Neural cell (in vitro differentiated cells): Measurements from ENCODE around the gene PGBD1. TPM values are rescaled to one million over a fixed set of nuclear protein-coding genes. Genes with fewer than 3 reads are reported as not detected.
A peak's percentile ranks its signal among the peaks of the same experiment; 100 is the strongest.

Experiments
- H2AFZ ChIP-seq: fragments of 200-600, 300-800 bp; sonication (generic), shearing (Covaris generic); 2 replicates; pipeline ENCODE4 v1.6.0; 2014; ENCODE audit warnings: low read depth, mild to moderate bottlenecking, antibody characterized with exemption, low read length, moderate library complexity
- H3F3A ChIP-seq: fragments of 200-600 bp; shearing (Covaris generic); 2 replicates; pipeline ENCODE4 v1.6.1; 2016; ENCODE audit warnings: mild to moderate bottlenecking, moderate library complexity, mixed read lengths, antibody characterized with exemption, low read length; ENCODE audit not compliant: insufficient read depth, poor library complexity, severe bottlenecking
- H3K27ac ChIP-seq: fragments of 200-600, 300-800 bp; sonication (generic), shearing (Covaris generic); 2 replicates; pipeline ENCODE4 v1.5.1; 2014; ENCODE audit warnings: mild to moderate bottlenecking, low read length, moderate library complexity
- H3K27me3 ChIP-seq: fragments of 300-800, 200-600 bp; sonication (generic), shearing (Covaris generic); 2 replicates; pipeline ENCODE4 v1.6.0; 2014; ENCODE audit warnings: mild to moderate bottlenecking, low read depth, low read length, moderate library complexity; ENCODE audit not compliant: insufficient read depth
- H3K36me3 ChIP-seq: fragments of 300-800, 200-600 bp; sonication (generic), shearing (Covaris generic); 2 replicates; pipeline ENCODE4 v1.5.1; 2014; ENCODE audit warnings: mild to moderate bottlenecking, antibody characterized with exemption, low read length, moderate library complexity; ENCODE audit not compliant: insufficient read depth
- H3K4me2 ChIP-seq: fragments of 300-800, 200-600 bp; sonication (generic), shearing (Covaris generic); 2 replicates; pipeline ENCODE4 v1.6.0; 2014; ENCODE audit warnings: mild to moderate bottlenecking, low read length
- H3K4me3 ChIP-seq: fragments of 300-800, 200-600 bp; sonication (generic), shearing (Covaris generic); 2 replicates; pipeline ENCODE4 v1.5.1; 2014; ENCODE audit warnings: mild to moderate bottlenecking, low read length, moderate library complexity
- H3K79me2 ChIP-seq: fragments of 200-600 bp; shearing (Covaris generic); replicated peaks from 2 replicates; pipeline ENCODE4 v1.6.0; 2014; ENCODE audit warnings: mild to moderate bottlenecking, low read length, moderate library complexity; ENCODE audit not compliant: insufficient read depth
- H3K9ac ChIP-seq: fragments of 300-800, 200-600 bp; sonication (generic), shearing (Covaris generic); 2 replicates; pipeline ENCODE4 v1.6.1; 2016; ENCODE audit warnings: mild to moderate bottlenecking, low read length, mixed read lengths
- H3K9me2 ChIP-seq: fragments of 200-600 bp; shearing (Covaris generic); 2 replicates; pipeline ENCODE4 v1.6.1; 2016; ENCODE audit warnings: mild to moderate bottlenecking, low read length, mixed read lengths; ENCODE audit not compliant: insufficient read depth
- H3K9me3 ChIP-seq: fragments of 200-600, 300-800 bp; sonication (generic), shearing (Covaris generic); 2 replicates; pipeline ENCODE4 v1.6.1; 2016; ENCODE audit warnings: mild to moderate bottlenecking, mixed run types, low read length, moderate library complexity, mixed read lengths
- H4K20me1 ChIP-seq: fragments of 200-600 bp; shearing (Covaris generic); 2 replicates; pipeline ENCODE4 v1.6.1; 2016; ENCODE audit warnings: mild to moderate bottlenecking, mixed run types; ENCODE audit not compliant: insufficient read depth
- EP300 ChIP-seq: fragments of 450-650 bp; conservative IDR thresholded peaks from 2 replicates; pipeline ENCODE4 v1.6.1; 2014; ENCODE audit warnings: antibody characterized with exemption, mild to moderate bottlenecking, moderate library complexity; ENCODE audit not compliant: poor library complexity, severe bottlenecking
- EZH2 ChIP-seq: fragments of 200-600, 300-800 bp; shearing (Covaris generic), sonication (generic); IDR thresholded peaks from 2 replicates; pipeline ENCODE4 v1.6.1; 2014; ENCODE audit warnings: antibody characterized with exemption, low read length, borderline replicate concordance, mild to moderate bottlenecking; ENCODE audit not compliant: insufficient read depth, poor library complexity, severe bottlenecking
- MXI1 ChIP-seq: fragments of 450-650 bp; conservative IDR thresholded peaks from 2 replicates; pipeline ENCODE4 v1.6.1; 2014; ENCODE audit warnings: antibody characterized with exemption, mild to moderate bottlenecking; ENCODE audit not compliant: poor library complexity, severe bottlenecking
- POLR2AphosphoS5 ChIP-seq: IDR thresholded peaks from 2 replicates; pipeline ENCODE4 v1.6.1; 2012
- RAD21 ChIP-seq: fragments of 450-650 bp; conservative IDR thresholded peaks from 2 replicates; pipeline ENCODE4 v1.6.1; 2014; ENCODE audit warnings: antibody characterized with exemption, mild to moderate bottlenecking, moderate library complexity
- SMC3 ChIP-seq: fragments of 450-650 bp; conservative IDR thresholded peaks from 2 replicates; pipeline ENCODE4 v1.6.1; 2014; ENCODE audit warnings: antibody characterized with exemption, mild to moderate bottlenecking, moderate library complexity; ENCODE audit not compliant: poor library complexity
- TAF1 ChIP-seq: IDR thresholded peaks from 2 replicates; pipeline ENCODE4 v1.6.1; 2012; ENCODE audit warnings: low read depth
- polyA plus RNA-seq: library from polyadenylated mRNA; depleted of rRNA; stranded (reverse); fragments of >200 nt; gene quantifications from 2 replicates; pipeline ENCODE4 v1.2.3, GENCODE V29; 2014
- TF ChIP-seq, protein P1 (sequence below): fragments of 450-650 bp; IDR thresholded peaks from 2 replicates; pipeline ENCODE4 v1.5.1; 2014; ENCODE audit warnings: antibody characterized with exemption, mild to moderate bottlenecking, moderate library complexity; ENCODE audit not compliant: poor library complexity, severe bottlenecking
- TF ChIP-seq, protein P2 (sequence below): IDR thresholded peaks from 2 replicates; pipeline ENCODE4 v1.6.1; 2012; ENCODE audit warnings: borderline replicate concordance

Gene PGBD1
- polyA plus RNA-seq, 1 donor from 2014 or later = 32.3 TPM

- peak overlapping the region; percentile 100 for H3K27ac ChIP-seq
- peak overlapping the region; percentile 97 for H3K9ac ChIP-seq
- no peak overlapping the region for H2AFZ ChIP-seq
These were observed 55.7 kb downstream of the PGBD1 start for GRCh38 chr6:28337121-28337520.

DNA sequence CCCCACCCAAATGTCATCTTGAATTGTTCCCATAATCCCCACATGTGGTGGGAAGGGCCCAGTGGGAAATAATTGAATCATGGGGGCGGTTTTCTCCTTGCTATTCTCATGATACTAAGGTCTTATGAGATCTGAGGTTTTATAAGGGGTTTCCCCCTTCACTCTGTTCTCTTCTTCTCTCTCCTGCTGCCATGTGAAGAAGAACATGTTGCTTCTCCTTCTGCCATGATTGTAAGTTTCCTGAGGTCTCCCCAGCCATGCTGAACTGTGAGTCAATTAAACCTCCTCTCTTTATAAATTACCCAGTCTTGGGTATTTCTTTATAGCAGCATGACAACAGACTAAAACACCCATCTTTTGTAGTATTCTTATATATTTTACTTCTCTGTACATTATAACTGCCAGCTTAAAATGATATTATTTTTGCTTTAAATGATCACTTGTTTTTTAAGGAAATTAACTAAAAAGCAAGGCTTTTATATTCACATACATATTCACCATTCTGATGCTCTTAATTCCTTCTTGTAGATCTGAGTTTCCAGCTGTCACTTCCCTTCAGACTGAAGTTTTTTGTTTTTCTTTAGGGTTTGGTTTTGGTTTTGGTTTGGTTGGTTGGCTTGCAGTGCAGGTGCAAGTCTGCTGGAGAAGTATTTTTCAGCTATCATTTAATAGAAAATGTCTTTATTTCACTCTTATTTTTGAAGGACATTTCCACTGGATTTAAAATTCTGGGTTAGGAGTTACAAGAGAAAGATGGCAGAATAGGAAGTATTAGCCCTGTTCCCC is 59.1 kb downstream of the PGBD1 start:
- Histone ChIP-seq H4K20me1 (no peaks in the 10 kb centered on the region), H3F3A (peaks cover 15% of the 10 kb centered on the region), H2AFZ (no peak overlapping the region), H3K9me3 (no peaks in the 10 kb centered on the region), H3K27ac (no peak overlapping the region), H3K4me2 (no peak overlapping the region), H3K9ac (no peak overlapping the region), H3K4me3 (no peak overlapping the region), H3K79me2 (peaks cover 13% of the 10 kb centered on the region), H3K9me2 (no peaks in the 10 kb centered on the region), H3K36me3 (no peaks in the 10 kb centered on the region), H3K27me3 (no peaks in the 10 kb centered on the region)
- TF ChIP-seq, protein P1, sequence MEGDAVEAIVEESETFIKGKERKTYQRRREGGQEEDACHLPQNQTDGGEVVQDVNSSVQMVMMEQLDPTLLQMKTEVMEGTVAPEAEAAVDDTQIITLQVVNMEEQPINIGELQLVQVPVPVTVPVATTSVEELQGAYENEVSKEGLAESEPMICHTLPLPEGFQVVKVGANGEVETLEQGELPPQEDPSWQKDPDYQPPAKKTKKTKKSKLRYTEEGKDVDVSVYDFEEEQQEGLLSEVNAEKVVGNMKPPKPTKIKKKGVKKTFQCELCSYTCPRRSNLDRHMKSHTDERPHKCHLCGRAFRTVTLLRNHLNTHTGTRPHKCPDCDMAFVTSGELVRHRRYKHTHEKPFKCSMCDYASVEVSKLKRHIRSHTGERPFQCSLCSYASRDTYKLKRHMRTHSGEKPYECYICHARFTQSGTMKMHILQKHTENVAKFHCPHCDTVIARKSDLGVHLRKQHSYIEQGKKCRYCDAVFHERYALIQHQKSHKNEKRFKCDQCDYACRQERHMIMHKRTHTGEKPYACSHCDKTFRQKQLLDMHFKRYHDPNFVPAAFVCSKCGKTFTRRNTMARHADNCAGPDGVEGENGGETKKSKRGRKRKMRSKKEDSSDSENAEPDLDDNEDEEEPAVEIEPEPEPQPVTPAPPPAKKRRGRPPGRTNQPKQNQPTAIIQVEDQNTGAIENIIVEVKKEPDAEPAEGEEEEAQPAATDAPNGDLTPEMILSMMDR = no peak
- TF ChIP-seq, protein P2, sequence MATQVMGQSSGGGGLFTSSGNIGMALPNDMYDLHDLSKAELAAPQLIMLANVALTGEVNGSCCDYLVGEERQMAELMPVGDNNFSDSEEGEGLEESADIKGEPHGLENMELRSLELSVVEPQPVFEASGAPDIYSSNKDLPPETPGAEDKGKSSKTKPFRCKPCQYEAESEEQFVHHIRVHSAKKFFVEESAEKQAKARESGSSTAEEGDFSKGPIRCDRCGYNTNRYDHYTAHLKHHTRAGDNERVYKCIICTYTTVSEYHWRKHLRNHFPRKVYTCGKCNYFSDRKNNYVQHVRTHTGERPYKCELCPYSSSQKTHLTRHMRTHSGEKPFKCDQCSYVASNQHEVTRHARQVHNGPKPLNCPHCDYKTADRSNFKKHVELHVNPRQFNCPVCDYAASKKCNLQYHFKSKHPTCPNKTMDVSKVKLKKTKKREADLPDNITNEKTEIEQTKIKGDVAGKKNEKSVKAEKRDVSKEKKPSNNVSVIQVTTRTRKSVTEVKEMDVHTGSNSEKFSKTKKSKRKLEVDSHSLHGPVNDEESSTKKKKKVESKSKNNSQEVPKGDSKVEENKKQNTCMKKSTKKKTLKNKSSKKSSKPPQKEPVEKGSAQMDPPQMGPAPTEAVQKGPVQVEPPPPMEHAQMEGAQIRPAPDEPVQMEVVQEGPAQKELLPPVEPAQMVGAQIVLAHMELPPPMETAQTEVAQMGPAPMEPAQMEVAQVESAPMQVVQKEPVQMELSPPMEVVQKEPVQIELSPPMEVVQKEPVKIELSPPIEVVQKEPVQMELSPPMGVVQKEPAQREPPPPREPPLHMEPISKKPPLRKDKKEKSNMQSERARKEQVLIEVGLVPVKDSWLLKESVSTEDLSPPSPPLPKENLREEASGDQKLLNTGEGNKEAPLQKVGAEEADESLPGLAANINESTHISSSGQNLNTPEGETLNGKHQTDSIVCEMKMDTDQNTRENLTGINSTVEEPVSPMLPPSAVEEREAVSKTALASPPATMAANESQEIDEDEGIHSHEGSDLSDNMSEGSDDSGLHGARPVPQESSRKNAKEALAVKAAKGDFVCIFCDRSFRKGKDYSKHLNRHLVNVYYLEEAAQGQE = no peak
- TF ChIP-seq POLR2AphosphoS5 = no peak
- no peak for TF ChIP-seq SMC3
- TF ChIP-seq EP300 = no peak
- TF ChIP-seq TAF1 = no peak
- TF ChIP-seq MXI1 = no peak
- no peak for TF ChIP-seq EZH2
- TF ChIP-seq RAD21 = no peak

More at GRCh38 chr6:28337121-28337520, 55.7 kb downstream of the PGBD1 start:
- Histone ChIP-seq H3K79me2 (peaks cover 13% of the 10 kb centered on the region), H3F3A (peaks cover 15% of the 10 kb centered on the region), H3K9me3 (no peaks in the 10 kb centered on the region), H3K4me3 (peak overlapping the region; percentile 69), H3K36me3 (no peaks in the 10 kb centered on the region), H3K9me2 (no peaks in the 10 kb centered on the region), H3K4me2 (peak overlapping the region; percentile 99), H3K27me3 (no peaks in the 10 kb centered on the region), H4K20me1 (no peaks in the 10 kb centered on the region)
- TF ChIP-seq TAF1 (peak; percentile 17), EP300 (no peak), POLR2AphosphoS5 (peak; percentile 73)
- TF ChIP-seq, protein P2 = peak; percentile 28
